Right cardiac atrium (tissue), 5 donors: Measurements from ENCODE around the gene SMC6. TPM values are rescaled to one million over a fixed set of nuclear protein-coding genes. Genes with fewer than 3 reads are reported as not detected.

ENCODE experiments used
- ATAC-seq, 2 donors: fragments of 200-7000 bp; cut with Tn5 transposase; one replicate each; pipeline versions ENCODE4 v1.8.0 to v1.9.1; 2020; ENCODE audit warnings: moderate library complexity in 2 of 2, mild to moderate bottlenecking in 1 of 2
- DNase-seq, 3 donors: peaks; one replicate each; pipeline ENCODE4 v3.0.0-alpha.2; 2020
- H3K27ac ChIP-seq: one replicate; pipeline ENCODE4 v1.5.1; 2013; ENCODE audit warnings: mild to moderate bottlenecking, low read length, control low read depth, moderate library complexity
- H3K27me3 ChIP-seq: one replicate; pipeline ENCODE4 v1.6.1; 2013; ENCODE audit not compliant: control insufficient read depth, insufficient read depth
- H3K4me1 ChIP-seq: one replicate; pipeline ENCODE4 v1.6.1; 2013; ENCODE audit warnings: low read length; ENCODE audit not compliant: control insufficient read depth, insufficient read depth
- H3K4me3 ChIP-seq: one replicate; pipeline ENCODE4 v1.5.1; 2013; ENCODE audit warnings: low read length, control low read depth
- H3K9me3 ChIP-seq: one replicate; pipeline ENCODE4 v1.6.1; 2013; ENCODE audit warnings: low read length; ENCODE audit not compliant: control insufficient read depth
- WGBS: extraction: QIAGEN DNeasy Blood & Tissue Kit; methylation state at CpG from one replicate; pipeline ENCODE4 v1.1.7; 2013; 5-methylcytosine and 5-hydroxymethylcytosine counted together
- intact Hi-C, 4 donors: fragments of 100-400 bp; cut with DNase I; formaldehyde crosslinking; loops; one replicate each; pipeline versions ENCODE4 v1.11.0 to v1.14.0; 2022 to 2023
- polyA plus RNA-seq: library from polyadenylated mRNA; stranded (reverse); fragments of 200-250 nt; gene quantifications from one replicate; pipeline ENCODE4 v1.2.3, GENCODE V29; 2013
- total RNA-seq, 4 donors: library from RNA; stranded (reverse); fragmentation: NEBNext Ultra II Directional; extraction: Animal tissue kit (Norgen Biotek cat#: 25700); gene quantifications; one replicate each; pipeline ENCODE4 v1.2.1, GENCODE V29; 2021
- donor health status: healthy with polysubstance abuse.
- donor health status: DM: no; HTN: yes; CAD: no.
- donor health status: DM: no; HTN: no; CAD: no.
- donor health status: DM: no; HTN: yes; CAD: no; lungs with severe emphysema.
- donor health status: DM: yes; HTN: yes; CAD: no.

SMC6 gene
- total and polyA plus RNA-seq, 5 donors: 10.0 to 14.6 (median 12.7) TPM

DNA sequence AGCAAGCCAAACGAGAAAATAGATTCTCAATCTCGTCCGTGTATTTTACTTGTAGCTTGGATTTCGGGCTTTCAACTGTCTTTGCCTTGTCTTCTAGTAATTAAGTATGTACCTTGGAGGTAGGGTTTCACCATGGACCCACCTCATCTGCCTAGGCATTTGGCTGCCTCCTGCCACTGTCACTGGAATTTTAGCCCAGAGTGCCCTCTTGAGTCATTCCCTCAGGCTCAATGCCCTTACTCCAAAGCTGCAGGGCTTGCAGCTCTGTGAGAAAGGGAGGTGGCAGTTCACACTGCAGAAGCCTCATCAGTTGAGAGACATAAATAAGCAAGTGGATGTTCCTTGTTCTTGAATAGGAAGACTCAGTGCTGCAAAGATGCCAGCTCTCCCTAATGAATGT, 123.5 kb downstream of the SMC6 start:
- intact Hi-C loops: no loop called here
- DNase-seq: no peak
- no peak for ATAC-seq
- Histone ChIP-seq H3K27me3 (no peaks in the 10 kb centered on the region), H3K4me3 (no peak overlapping the region), H3K4me1 (no peaks in the 10 kb centered on the region), H3K9me3 (no peaks in the 10 kb centered on the region), H3K27ac (no peak overlapping the region)
- WGBS: 94% methylated on average over 4 of the region's 4 CpGs

DNA sequence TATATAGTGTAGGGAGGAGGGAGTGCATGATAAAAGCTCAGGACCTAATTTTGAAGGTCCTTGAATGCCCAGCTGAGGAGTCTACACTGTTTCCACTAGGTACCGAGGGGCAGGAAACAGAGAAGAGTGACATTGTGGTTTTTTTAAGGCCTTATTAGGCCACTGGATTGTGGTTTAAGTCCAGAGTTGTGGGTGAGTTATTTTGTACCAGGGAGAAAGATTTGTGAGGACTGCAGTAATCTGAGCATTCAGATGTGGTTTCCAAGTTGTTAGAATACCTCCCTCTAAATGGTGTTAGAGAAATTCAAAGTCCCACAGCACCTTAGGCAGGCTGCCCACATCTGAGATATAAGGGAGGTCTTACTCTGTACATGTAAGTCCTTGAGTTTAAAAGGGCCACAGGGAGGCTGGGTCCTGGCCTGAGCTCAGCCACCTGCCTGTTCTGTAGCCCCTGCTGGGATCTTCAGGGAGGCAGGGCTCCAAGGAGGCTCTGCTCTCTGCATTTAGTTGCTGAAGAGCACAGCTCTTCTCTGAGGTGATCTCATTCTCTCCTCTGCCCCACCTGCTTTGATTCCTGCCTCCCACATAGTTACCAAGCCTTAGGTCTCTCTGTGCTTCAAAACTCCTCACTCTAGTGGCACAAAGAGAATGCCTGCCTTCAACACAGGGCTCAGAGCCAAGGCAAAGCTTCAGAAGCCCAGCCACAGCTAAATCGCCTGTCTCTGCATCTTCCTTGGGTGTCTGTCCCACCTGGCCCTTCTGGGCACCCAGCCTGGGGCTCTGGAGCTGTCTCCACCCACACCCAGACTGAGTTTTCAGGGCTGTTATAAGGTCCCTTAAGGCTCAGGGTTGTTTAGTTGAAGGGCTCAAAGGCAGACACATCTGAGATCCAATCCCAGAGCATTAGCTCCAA, 125.0 kb downstream of the SMC6 start:
- ATAC-seq: no peak
- WGBS: 53% methylated on average over 2 of the region's 2 CpGs
- no peak for DNase-seq

DNA sequence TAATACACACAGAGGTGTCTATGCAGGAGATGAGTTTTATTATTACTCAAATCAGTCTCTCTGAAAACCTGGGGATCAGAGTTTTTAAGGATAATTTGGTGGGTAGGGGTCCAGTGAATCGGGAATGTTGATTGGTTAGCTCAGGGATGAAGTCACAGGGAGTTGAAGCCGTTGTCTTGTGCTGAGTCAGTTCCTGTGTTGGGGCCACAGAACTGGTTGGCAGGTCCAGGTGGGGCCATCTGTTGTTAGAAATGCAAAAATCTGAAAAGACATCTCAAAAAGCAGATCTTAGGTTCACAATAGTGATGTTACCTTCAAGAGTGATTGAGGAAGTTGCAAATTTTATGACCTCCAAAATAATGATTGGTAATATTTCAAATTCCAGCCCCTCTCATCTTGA, 126.2 kb downstream of the SMC6 start:
- H3K27ac ChIP-seq: no peak overlapping the region
- no peaks in the 10 kb centered on the region for H3K9me3 ChIP-seq
- intact Hi-C loops: no loop called here
- H3K27me3 ChIP-seq: no peaks in the 10 kb centered on the region
- ATAC-seq (no peak), DNase-seq (no peak)
- 50% methylated on average over 2 of the region's 2 CpGs for WGBS
- no peaks in the 10 kb centered on the region for H3K4me1 ChIP-seq
- H3K4me3 ChIP-seq: no peak overlapping the region

More for the DNA sequence above, 125.0 kb downstream of the SMC6 start:
- Histone ChIP-seq H3K27me3 (no peaks in the 10 kb centered on the region), H3K4me3 (no peak overlapping the region), H3K4me1 (no peaks in the 10 kb centered on the region), H3K9me3 (no peaks in the 10 kb centered on the region), H3K27ac (peak overlapping the region; percentile 3)
- intact Hi-C loops: no loop called here

DNA sequence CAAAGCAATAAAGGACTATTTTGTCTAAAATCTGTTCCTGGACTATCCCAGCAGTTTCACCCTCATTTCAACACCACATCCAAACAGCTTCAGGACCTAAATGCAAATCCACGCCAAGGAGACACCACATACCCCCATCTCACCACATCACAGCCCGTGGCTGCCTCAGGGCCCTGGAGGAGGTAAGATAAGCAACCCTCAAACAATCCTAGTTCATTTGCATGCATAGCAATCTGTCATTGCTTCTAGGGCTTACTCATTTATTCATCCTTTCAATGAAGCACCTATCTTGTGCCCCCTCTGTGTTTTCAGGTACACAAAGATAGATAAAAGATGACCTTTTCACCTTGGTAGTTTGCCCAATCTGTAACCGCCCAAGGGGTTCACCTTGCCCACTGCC, 126.6 kb downstream of the SMC6 start:
- 68% methylated on average over 3 of the region's 3 CpGs for WGBS
- no peak for ATAC-seq

DNA sequence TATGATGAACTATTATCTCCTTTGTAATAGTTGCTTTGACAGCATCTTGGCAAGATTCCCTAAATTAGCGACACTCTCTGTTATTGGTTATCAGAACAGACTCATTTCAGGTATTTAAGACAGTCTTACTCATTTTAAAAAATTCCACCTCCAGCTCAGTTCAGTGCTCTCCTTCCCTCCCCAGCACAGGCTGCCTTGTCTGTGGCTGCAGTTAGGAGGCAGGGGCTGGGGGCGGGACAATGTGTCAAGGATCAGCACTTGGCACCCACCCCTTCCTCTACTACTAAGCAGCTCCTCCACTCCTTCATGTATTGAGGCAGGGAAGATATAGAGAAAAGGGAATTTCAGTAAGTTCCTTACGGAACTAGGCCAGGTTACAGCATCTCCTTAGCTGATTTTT, 128.2 kb downstream of the SMC6 start:
- intact Hi-C loops: no loop called here
- ATAC-seq: no peak
- Histone ChIP-seq H3K4me1 (no peaks in the 10 kb centered on the region), H3K27me3 (no peaks in the 10 kb centered on the region), H3K4me3 (no peak overlapping the region), H3K27ac (no peak overlapping the region), H3K9me3 (no peaks in the 10 kb centered on the region)
- no peak for DNase-seq
- WGBS: 71% methylated on average over 3 of the region's 3 CpGs

More for the DNA sequence above, 126.6 kb downstream of the SMC6 start:
- H3K4me3 ChIP-seq: no peak overlapping the region
- H3K27ac ChIP-seq: no peak overlapping the region
- no peaks in the 10 kb centered on the region for H3K4me1 ChIP-seq
- intact Hi-C loops: no loop called here
- no peak for DNase-seq
- no peaks in the 10 kb centered on the region for H3K9me3 ChIP-seq
- H3K27me3 ChIP-seq: no peaks in the 10 kb centered on the region

GRCh38 chr2:17621781-17622180, 131.8 kb downstream of the SMC6 start:
- Histone ChIP-seq H3K9me3 (no peaks in the 10 kb centered on the region), H3K4me3 (no peak overlapping the region), H3K4me1 (no peaks in the 10 kb centered on the region), H3K27me3 (no peaks in the 10 kb centered on the region), H3K27ac (no peak overlapping the region)
- intact Hi-C loops: no loop called here
- DNase-seq: no peak
- ATAC-seq: no peak
- 61% methylated on average over 2 of the region's 2 CpGs for WGBS

DNA sequence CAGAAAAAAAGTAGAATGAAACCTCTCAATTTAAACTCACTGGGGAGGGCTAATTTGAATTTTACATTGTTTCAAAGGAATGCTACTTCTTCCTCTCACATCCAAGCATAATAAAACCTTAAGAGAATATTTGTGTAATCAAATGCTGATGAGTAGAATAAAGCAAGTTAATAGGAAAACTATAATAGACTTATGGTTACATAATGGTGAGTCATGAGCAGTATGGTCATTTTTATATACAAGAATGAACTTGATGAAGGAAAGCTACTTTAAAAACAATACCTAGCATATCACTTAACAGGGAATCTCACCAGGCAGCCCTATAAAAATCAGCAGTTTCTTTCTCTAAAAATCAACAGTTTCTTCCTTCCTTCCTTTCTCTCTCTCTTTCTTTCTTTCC, 132.8 kb downstream of the SMC6 start:
- DNase-seq: no peak
- intact Hi-C loops: no loop called here
- no peaks in the 10 kb centered on the region for H3K9me3 ChIP-seq
- H3K4me3 ChIP-seq: no peak overlapping the region
- H3K4me1 ChIP-seq: peaks cover 4% of the 10 kb centered on the region
- H3K27me3 ChIP-seq: no peaks in the 10 kb centered on the region
- no peak for ATAC-seq
- H3K27ac ChIP-seq: no peak overlapping the region

DNA sequence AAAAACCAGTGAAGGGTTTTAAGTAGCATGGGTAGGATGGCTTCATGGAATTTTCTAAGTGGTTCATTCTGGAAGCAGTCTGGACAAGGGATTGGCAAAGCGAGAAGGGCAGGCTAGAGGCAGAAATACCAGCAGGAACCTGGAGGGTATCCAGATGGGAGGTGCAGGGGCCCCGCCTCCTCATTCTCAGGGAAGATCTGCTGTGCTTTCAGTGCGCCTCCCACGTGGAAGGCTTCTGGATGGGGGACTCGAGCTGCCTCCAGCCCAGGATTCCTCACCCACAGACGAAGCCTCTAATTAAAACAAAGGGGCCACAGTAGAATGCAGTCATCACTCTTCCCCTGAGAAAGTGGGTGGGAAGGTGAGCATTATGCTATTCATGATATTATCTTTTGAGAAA, 133.3 kb downstream of the SMC6 start:
- H3K4me1 ChIP-seq: peaks cover 4% of the 10 kb centered on the region
- WGBS: 34% methylated on average over 6 of the region's 6 CpGs
- H3K27me3 ChIP-seq: no peaks in the 10 kb centered on the region
- DNase-seq (peak; percentile 40 to 74 (median 54)), ATAC-seq (peak; percentile 82 to 84)
- H3K4me3 ChIP-seq: no peak overlapping the region
- H3K27ac ChIP-seq: peak overlapping the region; percentile 3
- H3K9me3 ChIP-seq: no peaks in the 10 kb centered on the region
- intact Hi-C loops: no loop called here

GRCh38 chr2:17617955-17618354, 135.7 kb downstream of the SMC6 start:
- intact Hi-C loops: no loop called here
- DNase-seq: no peak
- no peak for ATAC-seq
- Histone ChIP-seq H3K4me1 (peaks cover 4% of the 10 kb centered on the region), H3K27me3 (no peaks in the 10 kb centered on the region), H3K27ac (no peak overlapping the region), H3K9me3 (no peaks in the 10 kb centered on the region), H3K4me3 (no peak overlapping the region)
- WGBS: 98% methylated on average over 1 of the region's 1 CpG

DNA sequence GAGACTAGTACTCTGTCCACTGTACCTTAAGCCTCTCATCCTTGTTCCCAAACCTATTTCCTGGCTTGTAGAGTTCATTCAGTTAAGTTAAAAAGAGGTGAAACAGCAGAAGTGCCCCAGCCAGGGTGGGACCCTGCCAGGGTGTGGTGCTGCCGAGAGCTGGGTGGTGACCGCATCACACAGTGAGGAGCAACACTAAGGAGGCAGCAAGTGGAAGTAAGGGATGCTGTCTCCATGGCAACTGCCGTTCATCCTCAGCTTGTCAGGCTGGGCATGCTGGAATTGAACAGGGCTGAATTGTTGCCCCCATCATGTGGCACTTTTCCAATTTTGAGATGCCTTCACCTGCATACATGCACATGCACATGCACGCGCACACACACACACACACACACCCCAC, 136.1 kb downstream of the SMC6 start:
- H3K4me1 ChIP-seq: peaks cover 4% of the 10 kb centered on the region
- no peaks in the 10 kb centered on the region for H3K27me3 ChIP-seq
- H3K27ac ChIP-seq: no peak overlapping the region
- ATAC-seq (no peak), DNase-seq (no peak)
- intact Hi-C loops: no loop called here
- no peak overlapping the region for H3K4me3 ChIP-seq
- H3K9me3 ChIP-seq: no peaks in the 10 kb centered on the region
- 91% methylated on average over 5 of the region's 5 CpGs for WGBS

DNA sequence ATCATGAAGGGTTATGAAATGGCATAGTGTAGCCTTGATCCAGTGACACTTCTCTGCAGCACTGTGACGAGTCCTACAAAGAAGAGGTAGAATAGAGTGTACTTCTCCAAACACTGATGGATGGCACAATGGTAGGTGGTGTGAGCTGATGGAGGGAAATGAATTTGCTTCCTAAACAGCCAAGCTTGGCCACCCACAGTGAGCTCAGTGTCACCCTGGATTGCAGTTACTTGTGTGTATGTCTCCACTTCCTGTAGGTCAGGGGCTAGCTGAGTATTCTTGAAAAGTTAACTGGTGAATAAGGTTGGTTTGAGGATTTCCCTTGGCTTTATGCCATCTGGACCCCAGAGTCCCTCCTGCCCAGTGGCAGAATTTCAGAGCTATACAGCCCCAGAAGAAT, 137.2 kb downstream of the SMC6 start:
- Histone ChIP-seq H3K27me3 (no peaks in the 10 kb centered on the region), H3K4me3 (no peak overlapping the region), H3K27ac (no peak overlapping the region), H3K4me1 (peaks cover 5% of the 10 kb centered on the region), H3K9me3 (no peaks in the 10 kb centered on the region)
- DNase-seq (no peak), ATAC-seq (no peak)
- intact Hi-C loops: no loop called here
- 78% methylated on average over 1 of the region's 1 CpG for WGBS
